Immature natural killer cell (primary cell): Measurements from ENCODE around the gene CALU. TPM values are rescaled to one million over a fixed set of nuclear protein-coding genes. Genes with fewer than 3 reads are reported as not detected.

Experiments
- DNase-seq, 3 donors: peaks; one replicate each; pipeline ENCODE4 v3.0.0; 2022; ENCODE audit warnings: mixed read lengths in 1 of 3
- H3K27ac Mint-ChIP-seq, 6 donors: one replicate each; pipeline ENCODE4 v1.8.0; 2020; ENCODE audit warnings: mixed read lengths in 6 of 6, mild to moderate bottlenecking in 5 of 6, inconsistent platforms in 4 of 6, moderate library complexity in 3 of 6
- H3K27me3 Mint-ChIP-seq, 3 donors: one replicate each; pipeline ENCODE4 v1.8.0; 2020 to 2021; ENCODE audit warnings: low read depth in 3 of 3, mild to moderate bottlenecking in 3 of 3, mixed read lengths in 3 of 3, moderate library complexity in 3 of 3, inconsistent platforms in 1 of 3
- H3K36me3 Mint-ChIP-seq, 3 donors: one replicate each; pipeline ENCODE4 v1.8.0; 2020; ENCODE audit warnings: mixed read lengths in 3 of 3, inconsistent platforms in 2 of 3, mild to moderate bottlenecking in 2 of 3
- H3K4me1 Mint-ChIP-seq, 2 donors: one replicate each; pipeline ENCODE4 v1.8.0; 2020; ENCODE audit warnings: inconsistent platforms in 2 of 2, mild to moderate bottlenecking in 2 of 2, mixed read lengths in 2 of 2, moderate library complexity in 1 of 2
- H3K4me3 Mint-ChIP-seq, 5 donors: one replicate each; pipeline ENCODE4 v1.8.0; 2020; ENCODE audit warnings: mild to moderate bottlenecking in 5 of 5, mixed read lengths in 5 of 5, inconsistent platforms in 3 of 5, moderate library complexity in 3 of 5
- H3K9me3 Mint-ChIP-seq, 6 donors: one replicate each; pipeline ENCODE4 v1.8.0; 2020; ENCODE audit warnings: mild to moderate bottlenecking in 6 of 6, mixed read lengths in 6 of 6, inconsistent platforms in 4 of 6, moderate library complexity in 3 of 6
- polyA plus RNA-seq, 3 donors: library from polyadenylated mRNA; unstranded; fragments of 300-500 nt; fragmentation: Illumina TruSeq; gene quantifications; one replicate each; pipeline ENCODE4 v1.2.3, GENCODE V29; 2021

Gene CALU
- polyA plus RNA-seq, 3 donors from 2014 or later: 26.6 to 49.3 (median 45.9) TPM

DNA sequence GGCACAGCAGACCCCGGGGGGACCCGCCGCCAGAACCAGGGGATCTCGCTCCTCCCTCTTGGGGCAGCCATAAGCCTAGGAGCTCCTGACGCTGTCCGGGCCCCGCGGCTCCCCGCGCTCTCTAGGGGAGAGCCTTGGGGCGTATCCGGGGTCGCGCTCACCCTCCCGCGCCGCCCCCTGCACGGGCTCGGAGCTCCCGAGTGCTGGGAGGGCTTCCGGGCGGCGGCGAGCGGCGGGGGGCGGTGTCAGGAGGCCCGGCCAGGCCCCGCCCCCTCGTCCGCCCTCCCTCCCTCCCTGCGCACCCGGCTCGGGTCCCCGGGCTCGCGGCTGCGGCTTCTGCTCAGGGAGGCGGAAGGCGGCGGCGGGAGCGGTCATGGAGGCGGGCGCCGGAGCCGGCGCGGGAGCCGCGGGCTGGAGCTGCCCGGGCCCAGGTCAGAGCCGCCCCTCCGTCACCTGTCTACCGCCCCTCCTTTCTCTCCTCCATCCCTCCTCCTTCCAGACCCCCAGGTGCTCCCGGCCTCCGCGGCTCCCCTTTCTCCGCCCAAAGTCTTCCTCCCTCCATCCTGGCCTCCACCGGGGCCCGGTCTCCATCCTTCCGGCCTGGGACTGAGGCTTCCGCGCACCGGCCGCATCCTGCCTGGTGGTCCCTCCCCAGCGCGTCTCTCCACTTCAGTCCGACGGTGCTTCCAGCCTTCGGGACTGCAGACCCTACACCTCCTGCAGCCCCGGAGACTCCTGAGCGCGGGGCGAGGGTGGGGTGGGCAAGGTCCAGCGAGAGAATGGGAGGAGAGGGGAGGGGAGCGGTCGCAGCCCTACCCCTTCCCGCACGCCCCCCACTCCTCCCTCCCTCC lies 52.2 kb downstream of the CALU start, which contains the start of gene CCDC136:
TSS of gene CCDC136 (plus strand) at position 848 of the 851 bp plus-strand sequence. CDS start 444 bp downstream, outside the sequence.
- Mint-ChIP-seq H3K27ac (peak within 1 kb of the TSS in 4 of 6 donors; percentile 6 to 59 (median 32)), H3K4me1 (peaks cover 5 to 8% of the 10 kb centered on the region in 2 donors), H3K9me3 (no peaks in the 10 kb centered on the region), H3K27me3 (peaks cover 0 to 5% (median 2%) of the 10 kb centered on the region in 3 donors), H3K4me3 (peak within 1 kb of the TSS; percentile 72 to 85 (median 77)), H3K36me3 (peaks cover 3 to 7% (median 4%) of the 10 kb centered on the region in 3 donors)
- DNase-seq: peak; percentile 74 to 83 (median 80)

DNA sequence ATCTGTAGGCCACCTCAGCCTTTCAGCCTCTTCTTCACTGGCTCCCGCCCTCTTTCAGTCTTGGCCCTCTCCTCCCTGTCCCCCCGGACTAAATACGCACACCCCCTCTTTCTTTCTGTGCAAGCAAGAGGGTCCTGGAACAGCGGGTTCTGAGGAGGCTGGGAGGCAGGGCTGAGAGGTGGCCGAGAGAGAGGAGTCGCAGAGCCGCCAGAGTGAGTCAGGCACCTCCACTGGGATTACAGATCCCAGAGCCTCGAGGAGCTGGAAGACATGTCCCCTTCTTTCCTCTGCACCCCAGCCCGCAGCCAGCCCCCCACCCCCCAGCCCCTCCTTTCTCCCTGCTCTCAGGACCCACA lies 52.8 kb downstream of the CALU start:
- no peak for DNase-seq
- Mint-ChIP-seq H3K27me3 (peaks cover 0 to 5% (median 2%) of the 10 kb centered on the region in 3 donors), H3K4me1 (peaks cover 5 to 8% of the 10 kb centered on the region in 2 donors), H3K9me3 (no peaks in the 10 kb centered on the region), H3K27ac (no peak overlapping the region), H3K4me3 (peak overlapping the region; percentile 70 to 85 (median 77)), H3K36me3 (peaks cover 4 to 8% (median 6%) of the 10 kb centered on the region in 3 donors)

DNA sequence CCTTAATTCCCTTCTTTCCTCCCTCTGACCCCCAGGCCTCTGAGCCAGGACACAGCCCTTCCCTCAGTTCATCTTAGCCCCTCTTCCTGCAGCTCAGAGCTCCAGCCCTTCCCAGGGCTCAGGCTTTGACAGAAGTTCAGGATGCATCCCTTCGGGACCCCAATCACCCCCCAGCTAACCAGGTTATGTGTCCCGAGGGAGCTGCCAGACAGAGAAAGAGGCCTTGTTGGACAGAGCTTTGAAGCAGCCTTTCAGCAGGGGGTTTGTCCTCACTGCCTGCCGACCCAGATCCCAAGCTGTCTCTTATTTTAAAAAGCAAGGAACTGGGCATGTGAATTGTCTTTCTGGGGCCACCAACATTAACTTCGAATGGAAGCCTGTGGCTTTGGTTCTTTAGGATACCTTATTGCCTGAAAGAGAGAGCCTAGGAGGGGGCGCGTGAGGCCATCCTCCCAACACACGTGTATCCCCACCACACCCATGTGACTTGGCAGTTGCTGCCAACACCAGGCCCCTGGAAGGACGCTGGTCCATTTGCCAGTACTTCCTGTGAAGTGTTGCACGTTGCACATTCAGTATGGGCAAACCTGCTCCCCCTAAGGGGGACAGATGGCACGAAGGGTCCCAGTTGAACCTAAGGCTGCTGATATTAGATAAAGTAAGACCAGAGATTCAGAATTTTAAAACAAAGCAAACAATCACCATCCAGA lies 53.5 kb downstream of the CALU start:
- Mint-ChIP-seq H3K36me3 (peaks cover 8 to 11% (median 10%) of the 10 kb centered on the region in 3 donors), H3K27ac (peak overlapping the region in 3 of 6 donors; percentile 6 to 59 (median 21))

DNA sequence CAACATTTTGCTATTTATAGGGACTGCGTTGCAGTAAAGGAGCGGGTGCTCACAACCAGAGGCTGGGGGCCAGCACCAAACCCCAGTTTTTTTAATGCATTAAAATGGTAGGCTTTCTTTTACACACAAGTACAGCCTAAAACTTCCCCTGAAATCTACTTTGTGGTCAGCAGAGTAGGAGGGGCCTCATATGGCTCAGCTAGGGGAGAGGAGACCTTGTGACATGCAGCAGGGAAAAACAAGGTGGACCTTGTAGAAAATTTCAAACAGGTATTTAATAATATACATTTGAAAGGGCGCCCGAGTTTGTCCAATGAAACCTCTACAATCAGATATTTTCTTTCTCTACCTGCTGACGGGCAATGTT lies 54.0 kb downstream of the CALU start:
- Mint-ChIP-seq H3K27me3 (peaks cover 0 to 5% (median 2%) of the 10 kb centered on the region in 3 donors), H3K27ac (no peak overlapping the region), H3K4me3 (peak overlapping the region in 3 of 5 donors; percentile 54 to 85 (median 61)), H3K4me1 (peaks cover 5 to 8% of the 10 kb centered on the region in 2 donors), H3K36me3 (peaks cover 8 to 11% (median 10%) of the 10 kb centered on the region in 3 donors), H3K9me3 (no peaks in the 10 kb centered on the region)
- no peak for DNase-seq

More for the DNA sequence above, 53.5 kb downstream of the CALU start:
- H3K4me3 Mint-ChIP-seq: peak overlapping the region; percentile 54 to 85 (median 61)
- peaks cover 5 to 8% of the 10 kb centered on the region in 2 donors for H3K4me1 Mint-ChIP-seq
- DNase-seq: no peak
- H3K9me3 Mint-ChIP-seq: no peaks in the 10 kb centered on the region
- peaks cover 0 to 5% (median 2%) of the 10 kb centered on the region in 3 donors for H3K27me3 Mint-ChIP-seq

DNA sequence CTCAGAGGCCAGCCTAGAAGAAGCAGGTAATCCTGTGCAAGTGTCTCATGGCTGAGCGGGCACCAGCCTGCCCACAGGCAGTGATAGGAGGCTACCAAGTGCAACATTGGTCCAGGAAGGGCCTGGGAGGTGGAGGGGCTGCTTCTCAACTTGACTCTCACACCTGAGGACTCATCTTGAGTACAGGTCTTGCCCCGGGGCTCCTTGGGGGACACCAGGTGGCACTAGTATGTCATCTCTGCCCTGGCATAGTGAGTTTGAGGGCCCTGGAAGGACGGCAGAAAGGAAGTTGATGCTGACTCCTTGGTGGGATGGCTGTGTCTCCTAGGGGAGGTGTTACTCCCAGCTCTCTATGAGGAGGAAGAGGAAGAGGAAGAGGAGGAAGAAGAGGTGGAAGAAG lies 54.9 kb downstream of the CALU start:
- H3K4me1 Mint-ChIP-seq: peaks cover 5 to 8% of the 10 kb centered on the region in 2 donors
- H3K9me3 Mint-ChIP-seq: no peaks in the 10 kb centered on the region
- peaks cover 0 to 5% (median 2%) of the 10 kb centered on the region in 3 donors for H3K27me3 Mint-ChIP-seq
- no peak for DNase-seq
- no peak overlapping the region for H3K4me3 Mint-ChIP-seq
- H3K36me3 Mint-ChIP-seq: peaks cover 8 to 11% (median 10%) of the 10 kb centered on the region in 3 donors
- H3K27ac Mint-ChIP-seq: peak overlapping the region in 1 of 6 donors; percentile 88

DNA sequence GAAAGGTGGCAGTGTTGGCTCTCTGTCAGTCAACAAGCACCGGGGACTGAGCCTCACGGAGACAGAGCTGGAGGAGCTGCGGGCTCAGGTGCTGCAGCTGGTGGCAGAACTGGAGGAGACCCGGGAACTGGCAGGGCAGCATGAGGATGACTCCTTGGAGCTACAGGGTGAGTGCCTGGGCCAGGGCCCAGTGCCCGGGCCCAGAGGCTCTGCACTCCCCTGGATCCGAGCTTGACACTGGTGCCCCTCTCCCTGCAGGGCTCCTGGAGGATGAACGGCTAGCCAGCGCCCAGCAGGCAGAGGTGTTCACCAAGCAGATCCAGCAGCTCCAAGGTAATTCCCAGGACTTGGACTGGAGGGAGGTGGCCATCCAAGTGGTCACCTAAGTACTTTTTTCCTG lies 55.3 kb downstream of the CALU start:
- peaks cover 5 to 8% of the 10 kb centered on the region in 2 donors for H3K4me1 Mint-ChIP-seq
- H3K27me3 Mint-ChIP-seq: peaks cover 0 to 5% (median 2%) of the 10 kb centered on the region in 3 donors
- H3K9me3 Mint-ChIP-seq: no peaks in the 10 kb centered on the region
- DNase-seq: no peak
- H3K27ac Mint-ChIP-seq: peak overlapping the region in 1 of 6 donors; percentile 88
- peaks cover 8 to 11% (median 10%) of the 10 kb centered on the region in 3 donors for H3K36me3 Mint-ChIP-seq
- no peak overlapping the region for H3K4me3 Mint-ChIP-seq

DNA sequence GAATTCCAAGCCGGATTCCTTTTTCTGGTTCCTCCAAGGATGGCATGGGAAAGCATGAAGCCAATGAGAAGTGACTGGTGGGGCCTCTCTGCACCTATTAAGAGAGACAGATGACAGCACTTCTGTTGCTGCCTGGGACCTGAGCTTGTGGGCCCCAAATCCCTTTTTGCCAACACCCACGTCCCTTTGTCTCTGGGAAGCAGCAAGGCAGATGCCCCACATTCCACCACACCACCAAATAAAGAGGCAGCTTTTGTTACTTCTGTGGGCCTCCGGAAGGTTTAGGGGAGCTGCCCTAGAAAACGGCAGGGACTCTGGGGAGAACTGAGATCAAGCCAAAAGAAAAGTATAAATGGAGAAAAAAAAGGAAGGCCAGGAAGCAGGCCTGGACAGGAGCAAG lies 56.0 kb downstream of the CALU start:
- no peak overlapping the region for H3K4me3 Mint-ChIP-seq
- DNase-seq: no peak
- no peaks in the 10 kb centered on the region for H3K9me3 Mint-ChIP-seq
- peaks cover 0 to 5% (median 2%) of the 10 kb centered on the region in 3 donors for H3K27me3 Mint-ChIP-seq
- peaks cover 4 to 7% of the 10 kb centered on the region in 2 donors for H3K4me1 Mint-ChIP-seq
- H3K36me3 Mint-ChIP-seq: peaks cover 8 to 11% (median 10%) of the 10 kb centered on the region in 3 donors
- H3K27ac Mint-ChIP-seq: no peak overlapping the region

DNA sequence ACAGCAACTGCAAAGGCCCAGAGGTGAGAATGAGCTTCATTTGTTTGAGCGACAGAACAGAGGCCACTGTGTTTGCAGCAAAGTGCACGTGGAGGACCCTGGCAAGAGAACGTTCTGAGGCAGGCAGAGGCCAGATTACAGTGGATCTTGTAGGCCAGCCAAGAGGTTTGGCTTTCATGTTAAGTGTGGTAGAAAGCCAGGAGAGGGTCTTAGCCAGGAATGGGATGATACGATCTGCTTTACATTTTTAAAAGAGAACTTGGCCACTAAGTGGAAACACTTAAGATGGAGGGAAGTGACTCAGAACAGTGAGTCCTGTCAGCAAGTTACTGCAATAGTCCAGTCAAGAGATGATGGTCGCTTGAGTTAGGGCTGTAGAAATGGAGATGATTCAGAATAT lies 57.2 kb downstream of the CALU start:
- Mint-ChIP-seq H3K9me3 (no peaks in the 10 kb centered on the region), H3K27me3 (peaks cover 0 to 2% (median 2%) of the 10 kb centered on the region in 3 donors), H3K4me1 (peaks cover 0 to 3% of the 10 kb centered on the region in 2 donors), H3K36me3 (peaks cover 13 to 19% (median 16%) of the 10 kb centered on the region in 3 donors), H3K27ac (no peak overlapping the region), H3K4me3 (no peak overlapping the region)
- no peak for DNase-seq

DNA sequence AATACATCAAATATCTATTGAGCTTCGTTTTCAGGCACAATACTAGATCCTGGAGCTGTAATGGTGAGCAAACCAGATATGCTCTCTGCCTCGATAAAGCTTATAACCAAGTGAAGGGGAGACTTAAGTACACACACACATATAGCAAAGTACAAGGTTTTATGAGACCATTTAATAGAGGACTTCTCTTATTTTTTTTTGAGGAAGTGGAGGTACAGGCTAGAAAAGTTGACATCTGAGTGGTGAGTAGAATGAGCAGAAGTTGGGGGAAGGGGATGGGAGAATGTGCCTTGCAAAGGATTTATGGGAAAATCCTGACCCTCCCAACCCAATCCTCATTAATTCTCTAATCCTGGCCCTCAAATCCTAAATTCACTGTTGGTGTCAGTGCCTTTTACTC lies 60.3 kb downstream of the CALU start:
- Mint-ChIP-seq H3K27me3 (no peaks in the 10 kb centered on the region), H3K4me1 (no peaks in the 10 kb centered on the region), H3K36me3 (peaks cover 15 to 20% (median 16%) of the 10 kb centered on the region in 3 donors), H3K27ac (peak overlapping the region in 1 of 6 donors; percentile 2), H3K4me3 (no peak overlapping the region), H3K9me3 (no peaks in the 10 kb centered on the region)
- DNase-seq: no peak

DNA sequence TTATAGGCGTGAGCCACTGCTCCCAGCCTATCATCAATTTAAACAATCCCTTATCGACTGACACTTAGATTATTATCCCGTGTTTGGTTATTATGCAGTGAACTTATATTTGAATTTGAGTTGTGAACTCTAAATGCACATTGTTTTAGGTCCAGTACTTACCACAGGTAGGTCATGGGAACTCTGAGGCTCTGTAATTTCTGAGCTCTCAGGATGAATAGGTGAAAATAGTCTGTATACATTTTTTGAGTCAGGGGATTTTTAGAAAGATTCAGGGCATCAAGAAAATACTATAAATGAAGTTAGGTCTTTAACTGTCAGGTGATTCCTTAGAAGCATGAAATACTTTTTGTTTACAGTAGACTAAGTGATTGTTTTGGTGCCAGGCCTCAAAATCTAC lies 61.4 kb downstream of the CALU start:
- Mint-ChIP-seq H3K27ac (no peak overlapping the region), H3K36me3 (peaks cover 15 to 24% (median 16%) of the 10 kb centered on the region in 3 donors), H3K4me3 (no peak overlapping the region), H3K9me3 (no peaks in the 10 kb centered on the region), H3K27me3 (no peaks in the 10 kb centered on the region), H3K4me1 (no peaks in the 10 kb centered on the region)
- no peak for DNase-seq

DNA sequence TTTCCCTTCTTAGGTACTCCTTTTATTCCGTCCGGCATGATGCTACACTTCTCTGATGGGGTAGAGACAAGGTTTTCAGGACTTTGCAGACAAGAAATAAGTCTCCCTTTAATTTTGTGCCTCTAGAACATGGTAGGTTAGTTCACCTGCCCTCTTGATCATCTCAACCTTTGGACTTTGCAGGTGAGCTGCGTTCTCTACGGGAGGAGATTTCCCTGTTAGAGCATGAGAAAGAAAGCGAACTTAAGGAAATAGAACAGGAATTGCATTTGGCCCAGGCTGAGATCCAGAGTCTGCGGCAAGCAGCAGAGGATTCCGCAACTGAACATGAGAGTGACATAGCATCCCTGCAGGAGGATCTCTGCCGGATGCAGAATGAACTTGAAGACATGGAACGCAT lies 61.8 kb downstream of the CALU start:
- DNase-seq: no peak
- Mint-ChIP-seq H3K36me3 (peaks cover 14 to 25% (median 15%) of the 10 kb centered on the region in 3 donors), H3K9me3 (no peaks in the 10 kb centered on the region), H3K27me3 (no peaks in the 10 kb centered on the region), H3K4me1 (no peaks in the 10 kb centered on the region), H3K4me3 (no peak overlapping the region), H3K27ac (peak overlapping the region in 1 of 6 donors; percentile 6)

DNA sequence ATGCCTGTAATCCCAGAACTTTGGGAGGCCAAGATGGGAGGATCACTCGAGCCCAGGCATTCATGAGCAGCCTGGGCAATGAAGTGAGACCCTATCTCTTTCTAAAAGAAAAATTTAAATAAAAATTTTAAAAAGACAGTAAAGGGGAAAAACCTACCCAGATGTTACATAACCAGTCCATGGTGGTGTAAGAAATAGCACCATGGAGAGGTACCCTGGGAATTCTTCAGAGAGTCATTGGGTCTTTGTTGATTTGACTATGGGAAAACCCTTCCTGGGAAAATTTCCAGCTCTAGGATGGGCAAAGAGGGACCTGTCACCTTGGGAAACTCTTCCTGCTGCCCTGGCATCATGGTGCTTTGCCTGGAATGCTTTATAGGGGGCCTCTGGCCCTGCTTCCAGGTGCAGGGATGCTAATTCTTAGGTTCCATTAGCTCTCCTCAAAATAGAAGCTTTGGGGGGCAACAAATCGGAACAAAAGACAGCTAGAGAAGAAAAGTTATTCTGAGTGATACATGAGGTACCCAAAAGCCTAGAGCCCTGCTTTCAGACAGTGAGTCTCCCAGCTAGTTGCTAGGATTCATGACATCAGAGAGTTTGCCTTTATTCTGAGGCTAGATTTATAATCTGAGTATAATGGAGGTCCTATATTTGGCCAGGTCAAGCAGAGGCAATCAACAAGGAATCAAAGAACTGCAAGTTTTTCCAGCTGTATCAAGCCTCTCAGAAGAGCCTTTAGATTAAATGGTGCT lies 62.7 kb downstream of the CALU start:
- Mint-ChIP-seq H3K9me3 (no peaks in the 10 kb centered on the region), H3K27ac (no peak overlapping the region), H3K4me1 (no peaks in the 10 kb centered on the region), H3K27me3 (no peaks in the 10 kb centered on the region), H3K4me3 (no peak overlapping the region), H3K36me3 (peaks cover 18 to 29% (median 19%) of the 10 kb centered on the region in 3 donors)
- no peak for DNase-seq

DNA sequence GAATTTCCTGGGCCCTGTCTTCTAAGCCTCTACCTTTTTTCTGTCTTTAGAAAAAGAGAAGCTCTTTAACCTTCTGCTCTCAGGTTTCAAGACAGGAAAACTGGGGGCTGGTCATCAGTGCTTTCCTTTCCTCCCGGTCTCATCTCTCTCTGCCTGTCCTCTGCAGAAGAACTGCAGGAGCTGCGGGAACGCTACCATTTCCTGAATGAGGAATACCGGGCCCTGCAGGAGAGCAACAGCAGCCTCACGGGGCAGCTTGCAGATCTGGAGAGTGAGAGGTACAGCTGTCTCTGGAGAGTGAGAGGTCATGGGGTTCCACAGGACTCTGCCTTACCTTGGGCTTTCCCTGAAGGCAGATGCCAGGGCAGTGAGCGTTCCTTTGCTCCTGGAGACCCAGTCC lies 65.3 kb downstream of the CALU start:
- no peaks in the 10 kb centered on the region for H3K9me3 Mint-ChIP-seq
- no peak overlapping the region for H3K27ac Mint-ChIP-seq
- H3K27me3 Mint-ChIP-seq: no peaks in the 10 kb centered on the region
- no peaks in the 10 kb centered on the region for H3K4me1 Mint-ChIP-seq
- H3K4me3 Mint-ChIP-seq: no peak overlapping the region
- H3K36me3 Mint-ChIP-seq: peaks cover 16 to 26% (median 25%) of the 10 kb centered on the region in 3 donors
- DNase-seq: no peak
